ENCODE results near the gene ATXN1.
A peak's percentile ranks its signal among the peaks of the same experiment; 100 is the strongest.

Gene ATXN1

GRCh38 chr6:16783509-16783908 lies 22.2 kb upstream of the ATXN1 start:
- no peak for DNase-seq (ENCODE audit: low read depth in 2 of 2)

GRCh38 chr6:16782278-16782677 lies 21.0 kb upstream of the ATXN1 start:
- DNase-seq (ENCODE audit: low read depth in 2 of 2), result no peak

DNA sequence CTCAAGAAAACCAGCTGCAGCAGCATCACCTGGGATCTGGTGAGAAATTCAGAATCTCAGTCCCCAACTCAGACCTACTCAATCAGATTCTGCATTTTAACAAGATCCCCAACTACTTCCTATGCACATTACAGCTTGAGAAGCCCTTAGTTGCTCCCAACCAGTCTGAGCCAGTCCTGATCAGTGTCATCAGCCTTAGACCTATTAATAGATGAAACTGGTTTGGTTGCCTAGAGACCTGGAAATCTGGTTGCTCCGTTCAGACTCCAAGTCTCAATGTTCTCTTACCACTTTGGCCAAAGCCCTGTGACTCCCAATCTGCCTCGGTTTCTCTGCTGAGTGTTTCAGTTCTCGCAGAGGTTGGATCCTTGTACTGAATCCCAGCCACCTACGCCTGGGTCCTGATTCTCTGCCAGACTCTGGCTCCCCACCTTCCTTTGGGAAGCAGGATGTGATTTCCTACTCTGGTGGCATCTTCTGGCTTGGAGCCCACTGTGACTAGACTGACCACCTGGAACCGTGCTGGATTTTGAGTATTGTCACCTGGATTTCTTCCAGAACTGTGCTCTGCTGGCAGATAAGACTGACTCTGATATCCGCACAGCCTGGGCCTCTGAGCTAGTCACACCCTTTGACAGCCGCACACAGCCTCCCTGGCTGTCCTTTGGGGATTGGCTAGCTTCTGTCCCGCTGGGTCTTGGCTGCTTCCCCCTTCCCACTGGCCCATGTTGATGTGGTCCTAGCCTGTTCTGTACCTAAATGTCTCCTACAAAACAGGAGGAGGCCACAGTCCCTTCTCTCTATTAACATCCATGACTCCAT lies 20.3 kb upstream of the ATXN1 start:
- no peak for DNase-seq (ENCODE audit: low read depth in 2 of 2)

- no peak for DNase-seq (ENCODE audit: low read depth in 2 of 2)
Observed at GRCh38 chr6:16778521-16778920, 17.3 kb upstream of the ATXN1 start.

- no peak for DNase-seq (ENCODE audit: low read depth in 2 of 2)
Observed at GRCh38 chr6:16777794-16778193, 16.5 kb upstream of the ATXN1 start.

- no peak for DNase-seq (ENCODE audit: low read depth in 2 of 2)
Observed at GRCh38 chr6:16776394-16777017, 15.2 kb upstream of the ATXN1 start.

GRCh38 chr6:16774437-16774836 lies 13.2 kb upstream of the ATXN1 start:
- DNase-seq (ENCODE audit: low read depth in 2 of 2), result no peak

GRCh38 chr6:16773362-16773761 lies 12.1 kb upstream of the ATXN1 start:
- no peak for DNase-seq (ENCODE audit: low read depth in 2 of 2)

- peak; percentile 48 to 63 for DNase-seq (ENCODE audit: low read depth in 2 of 2)
Observed at GRCh38 chr6:16770701-16771569, 9.7 kb upstream of the ATXN1 start.

DNA sequence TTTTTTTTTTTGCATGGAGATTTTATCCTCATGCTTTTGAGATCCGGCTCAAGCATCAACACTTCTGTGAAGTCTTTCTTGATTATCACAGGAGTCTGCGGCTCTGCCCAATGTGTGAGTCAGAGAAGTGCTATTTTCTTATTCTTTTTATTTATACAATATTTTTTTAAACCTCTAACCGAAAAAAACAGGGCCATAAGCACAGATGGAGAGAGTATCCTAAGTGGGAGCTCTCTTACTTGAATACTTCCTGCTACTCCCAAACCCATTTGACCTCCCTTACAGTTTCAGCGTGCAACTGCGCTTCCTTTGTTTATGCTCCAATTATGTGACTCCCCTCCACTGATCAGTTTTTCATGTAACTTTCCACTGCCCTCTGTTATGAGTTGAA lies 8.7 kb upstream of the ATXN1 start:
- no peak for DNase-seq (ENCODE audit: low read depth in 2 of 2)

GRCh38 chr6:16769131-16769985 lies 8.1 kb upstream of the ATXN1 start:
- DNase-seq (ENCODE audit: low read depth in 2 of 2), result peak; percentile 27 to 68

GRCh38 chr6:16768477-16768830 lies 7.2 kb upstream of the ATXN1 start:
- no peak for DNase-seq (ENCODE audit: low read depth in 2 of 2)

DNA sequence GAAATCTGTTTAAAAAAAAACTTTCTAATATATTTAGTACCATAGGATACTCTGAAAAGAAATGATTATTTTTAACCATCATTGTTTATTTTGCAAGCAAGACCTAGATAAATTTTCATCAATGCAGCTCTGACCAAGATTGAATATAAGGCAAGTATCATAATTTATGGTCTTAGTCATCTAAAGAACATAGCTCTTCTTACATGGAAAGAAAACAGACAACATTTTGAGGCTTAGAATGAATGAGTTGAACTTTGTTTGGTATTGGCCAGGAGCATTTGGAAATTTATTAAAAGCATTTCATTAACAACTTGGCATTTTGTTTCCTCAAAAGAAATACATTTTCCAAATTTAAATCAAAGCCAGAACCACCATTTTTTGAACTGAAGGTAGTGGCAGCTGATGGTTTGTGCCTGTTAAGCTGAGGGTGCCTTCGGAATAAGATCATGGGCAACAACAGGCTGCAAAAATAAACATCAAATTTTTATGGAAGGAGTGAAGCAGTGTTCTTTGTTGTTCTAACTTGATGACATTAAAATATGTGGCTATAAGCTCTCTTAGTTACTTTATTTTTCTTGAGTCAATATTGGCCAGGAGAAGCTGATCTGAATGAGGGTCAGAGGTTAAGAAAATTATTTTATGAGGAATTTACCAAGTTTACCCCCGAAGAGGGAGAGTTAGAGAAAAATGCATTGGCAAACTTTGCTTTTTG lies 6.7 kb upstream of the ATXN1 start:
- no peak for DNase-seq (ENCODE audit: low read depth in 2 of 2)

DNA sequence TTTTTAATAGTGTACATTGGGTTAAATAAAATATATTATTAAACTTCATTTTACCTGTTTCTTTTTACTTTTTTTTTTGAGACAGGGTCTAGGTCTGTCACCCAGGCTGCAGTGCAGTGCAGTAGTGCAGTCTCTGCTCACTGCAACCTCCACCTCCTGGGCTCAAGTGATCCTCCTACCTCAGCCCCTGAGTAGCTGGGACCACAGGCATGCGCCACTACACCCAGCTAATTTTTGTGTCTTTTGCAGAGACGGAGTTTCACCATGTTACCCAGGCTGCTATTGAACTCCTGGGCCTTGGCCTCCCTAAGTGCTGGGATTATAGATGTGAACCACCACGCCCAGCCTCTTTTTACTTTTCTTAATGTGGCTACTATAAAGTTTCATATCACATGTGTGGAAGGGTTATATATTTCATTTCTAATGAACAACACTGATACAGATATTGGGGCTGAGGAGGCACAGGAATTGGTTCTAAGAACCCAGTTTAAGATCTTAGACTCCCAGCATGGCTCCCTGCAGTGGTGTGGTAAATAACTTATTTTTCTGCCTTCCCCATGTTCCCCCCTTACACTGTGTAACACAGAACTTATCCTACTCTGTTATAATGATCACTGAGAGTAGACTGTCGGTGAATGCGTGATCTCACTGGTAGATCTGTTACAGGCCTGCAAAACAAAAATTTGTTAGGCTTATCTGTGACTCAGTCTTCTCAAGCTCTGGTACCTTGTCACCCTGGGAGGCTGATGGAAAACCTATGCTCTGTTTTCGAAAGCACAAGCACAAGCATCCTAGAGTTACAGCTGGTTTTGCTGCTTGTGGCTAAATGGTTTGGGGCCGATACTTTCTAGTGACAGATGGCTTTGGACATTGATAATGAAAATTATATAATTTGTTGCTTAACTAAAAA lies 5.8 kb upstream of the ATXN1 start:
- DNase-seq (ENCODE audit: low read depth in 2 of 2), result no peak

GRCh38 chr6:16766043-16766536 lies 4.8 kb upstream of the ATXN1 start:
- DNase-seq (ENCODE audit: low read depth in 2 of 2), result peak in 1 of 2 donors; percentile 8

DNA sequence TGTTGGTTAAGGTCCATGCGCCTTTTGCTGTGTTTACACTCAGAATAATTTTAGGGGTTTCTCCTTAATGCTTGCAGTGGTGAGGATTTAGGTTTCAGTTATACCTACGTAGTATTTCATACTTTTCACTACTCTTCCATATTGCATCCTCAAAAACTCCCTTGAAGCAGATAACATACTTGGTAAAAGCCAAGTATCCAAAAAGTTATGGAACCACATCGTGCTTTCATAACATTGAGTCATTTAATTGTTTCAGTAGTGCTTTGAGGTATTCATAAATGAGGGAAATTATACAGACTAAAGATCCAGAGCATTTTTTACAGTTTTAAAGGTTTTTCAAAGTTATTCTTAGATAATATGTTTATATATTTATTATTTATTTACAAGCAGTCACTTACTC lies 4.0 kb upstream of the ATXN1 start:
- DNase-seq (ENCODE audit: low read depth in 2 of 2), result no peak

DNA sequence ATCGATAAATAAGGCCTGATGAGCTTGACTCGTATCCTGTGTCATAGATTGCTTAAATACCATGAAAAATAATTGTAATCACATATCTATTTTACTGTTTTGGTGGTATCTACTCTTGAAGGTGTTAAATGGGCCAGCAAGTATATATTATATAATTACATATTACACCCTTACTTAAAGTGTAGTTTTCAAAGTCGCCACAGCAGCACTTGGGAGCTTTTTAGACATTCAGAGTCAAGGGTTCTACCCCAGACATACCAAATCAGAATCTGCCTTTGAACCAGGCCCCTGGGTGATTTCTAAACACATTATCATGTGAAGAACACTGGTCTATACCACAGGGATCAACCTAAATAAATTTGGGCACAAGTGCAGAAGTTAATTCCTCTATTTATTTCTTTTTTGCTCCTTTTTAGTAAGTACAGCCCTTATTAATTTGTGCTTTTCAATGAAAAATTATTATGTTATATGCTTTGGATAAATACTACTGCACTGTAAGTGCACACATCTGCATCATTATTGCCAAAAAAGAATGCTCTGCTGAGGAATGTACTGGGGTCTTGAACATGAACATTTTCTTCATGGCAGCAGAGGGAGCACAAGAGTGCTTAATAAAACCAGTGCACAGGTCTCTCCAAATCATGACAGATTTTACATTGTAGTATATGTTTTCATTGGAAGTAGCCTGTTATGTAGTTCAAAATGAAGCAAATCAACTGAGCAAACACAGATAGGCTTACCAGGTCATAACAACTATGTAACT lies 3.1 kb upstream of the ATXN1 start:
- no peak for DNase-seq (ENCODE audit: low read depth in 2 of 2)

DNA sequence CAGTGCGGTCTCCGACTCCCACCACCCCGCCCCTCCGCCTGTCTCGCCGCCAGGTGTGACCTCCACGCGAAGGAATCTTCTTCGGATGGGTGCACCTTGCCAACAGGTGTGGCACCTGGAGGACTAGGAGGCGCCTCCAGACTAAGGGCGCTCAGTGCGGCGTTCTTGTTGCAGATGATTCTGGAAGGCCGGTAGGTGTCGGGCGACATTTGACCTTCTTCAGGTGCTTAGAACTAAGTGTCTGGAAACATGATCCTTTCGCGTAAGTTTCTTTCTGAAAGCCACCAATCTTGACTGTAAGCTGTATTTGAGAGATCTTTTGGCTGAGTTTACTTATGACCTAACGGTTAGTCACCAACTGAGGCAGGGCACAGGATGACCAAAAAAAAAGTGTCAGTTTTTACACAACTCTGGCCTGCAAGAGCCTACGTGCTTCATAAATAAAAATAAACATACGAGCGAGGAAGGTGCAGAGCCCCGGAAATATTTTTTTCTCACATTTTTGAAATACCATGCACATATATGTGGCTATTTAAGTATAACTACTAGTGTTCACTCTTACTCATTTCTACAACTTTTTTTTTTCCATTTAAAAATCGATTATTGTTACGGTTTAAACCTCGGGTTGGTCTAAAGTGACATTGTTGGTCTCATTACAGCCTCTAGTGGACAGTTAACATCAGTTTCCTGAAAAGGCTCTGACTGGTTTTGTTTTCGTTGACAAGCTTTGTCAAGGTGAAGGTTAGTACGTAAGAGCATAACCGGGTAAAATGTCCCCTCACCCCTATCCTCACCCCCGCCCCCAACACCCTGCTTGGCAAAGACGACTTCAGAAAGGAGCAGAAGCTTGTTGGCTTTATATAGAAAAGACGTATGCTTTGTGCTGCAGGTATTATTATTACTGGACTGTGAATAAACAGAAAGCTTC lies 1.6 kb upstream of the ATXN1 start:
- peak; percentile 21 to 39 for DNase-seq (ENCODE audit: low read depth in 2 of 2)
